A549 (cell line): ENCODE data around the gene ARL8B. TPM values are rescaled to one million over a fixed set of nuclear protein-coding genes. Genes with fewer than 3 reads are reported as not detected.
"Not testable (repeated sequence)": the region's sequence is repeated elsewhere in the genome, so short reads cannot be mapped to it uniquely, and the experiment has no call there.

Experiments used
- ATAC-seq, 2 experiments: fragments of 200-7000 bp in 1 of 2; fragments of >200 bp in 1 of 2; cut with Nextera tagmentation in 1 of 2; cut with Tn5 transposase in 1 of 2; 3 replicates each; pipeline versions ENCODE4 v1.8.0 to v1.9.1; 2018 to 2020; ENCODE audit warnings: mild to moderate bottlenecking in 1 of 2, moderate library complexity in 1 of 2
- CTCF ChIA-PET: fragments of 300-600 bp; sonication (Branson Sonifier 250); formaldehyde crosslinking; extraction: SDS; loops from one replicate; lab custom pipeline; 2021; ENCODE audit warnings: antibody characterized with exemption, inconsistent platforms; lab: Yijun Ruan, JAX
- POLR2A ChIA-PET: fragments of 350-600 bp; formaldehyde crosslinking; extraction: SDS; loops from one replicate; lab custom pipeline; 2021; ENCODE audit warnings: antibody characterized with exemption, inconsistent platforms; lab: Yijun Ruan, JAX
- DNase-seq, 2 experiments: peaks; one replicate each; pipeline versions ENCODE4 v3.0.0 to v3.0.0-alpha.2; 2011 to 2016; ENCODE audit warnings: low read depth in 1 of 2, low spot score in 1 of 2
- FAIRE-seq: peaks from 2 replicates; lab custom pipeline; 2011; peaks lifted over from hg19 to GRCh38; lab: Jason Lieb, UNC
- H3K27ac ChIP-seq, 2 experiments: fragments of >200 bp; sonication (Bioruptor Twin); formaldehyde crosslinking; 3 replicates each; pipeline ENCODE4 v1.5.1; 2016 to 2017
- H3K4me1 ChIP-seq: fragments of >200 bp; sonication (Bioruptor Twin); formaldehyde crosslinking; 3 replicates; pipeline ENCODE4 v1.6.1; 2016
- H3K4me2 ChIP-seq: fragments of >200 bp; sonication (Bioruptor Twin); formaldehyde crosslinking; 3 replicates; pipeline ENCODE4 v1.6.1; 2016
- H3K4me3 ChIP-seq: fragments of >200 bp; sonication (Bioruptor Twin); formaldehyde crosslinking; 3 replicates; pipeline ENCODE4 v1.5.1; 2016
- H3K9me3 ChIP-seq: fragments of >200 bp; sonication (Bioruptor Twin); formaldehyde crosslinking; 3 replicates; pipeline ENCODE4 v1.6.1; 2016
- BHLHE40 ChIP-seq: IDR thresholded peaks from 2 replicates; pipeline ENCODE4 v1.6.1; 2012; ENCODE audit warnings: low read depth, low read length, inconsistent platforms
- CBX2 ChIP-seq: fragments of 200-600 bp; sonication (generic); IDR thresholded peaks from 2 replicates; pipeline ENCODE4 v1.6.1; 2016; ENCODE audit warnings: low read depth, mild to moderate bottlenecking, borderline replicate concordance
- CBX8 ChIP-seq: fragments of 200-600 bp; sonication (generic); IDR thresholded peaks from 2 replicates; pipeline ENCODE4 v1.6.1; 2016
- CEBPB ChIP-seq, 2 experiments: fragments of >200 bp in 1 of 2; sonication (Bioruptor Twin) in 1 of 2; formaldehyde crosslinking in 1 of 2; IDR thresholded peaks; 2 replicates each; pipeline ENCODE4 v1.6.1; 2012 to 2016
- CHD2 ChIP-seq: fragments of 150-350 bp; IDR thresholded peaks from 2 replicates; pipeline ENCODE4 v1.6.1; 2014; ENCODE audit warnings: low read length; ENCODE audit not compliant: partially characterized antibody
- CHD4 ChIP-seq: fragments of 200-600 bp; sonication (generic); IDR thresholded peaks from 2 replicates; pipeline ENCODE4 v1.6.1; 2016; ENCODE audit warnings: antibody characterized with exemption, mild to moderate bottlenecking, borderline replicate concordance
- EHMT2 ChIP-seq: fragments of 200-600 bp; sonication (generic); IDR thresholded peaks from 2 replicates; pipeline ENCODE4 v1.6.1; 2016; ENCODE audit warnings: antibody characterized with exemption, low read depth, mild to moderate bottlenecking, moderate library complexity
- FOXS1 ChIP-seq: fragments of 250-450 bp; sonication (Bioruptor Pico); IDR thresholded peaks from 2 replicates; pipeline ENCODE4 v1.5.0; 2020; ENCODE audit warnings: mild to moderate bottlenecking, moderate library complexity
- HOXA7 ChIP-seq: fragments of 250-450 bp; sonication (Bioruptor Pico); IDR thresholded peaks from 2 replicates; pipeline ENCODE4 v1.5.0; 2020; ENCODE audit warnings: mild to moderate bottlenecking, moderate library complexity
- HOXB13 ChIP-seq: fragments of 250-450 bp; sonication (Bioruptor Pico); IDR thresholded peaks from 2 replicates; pipeline ENCODE4 v1.5.0; 2020; ENCODE audit warnings: low read depth, mild to moderate bottlenecking, moderate library complexity
- HOXB5 ChIP-seq: fragments of 250-450 bp; sonication (Bioruptor Pico); IDR thresholded peaks from 2 replicates; pipeline ENCODE4 v1.5.0; 2020; ENCODE audit warnings: mild to moderate bottlenecking, moderate library complexity
- KDM5A ChIP-seq: fragments of 200-600 bp; sonication (generic); IDR thresholded peaks from 2 replicates; pipeline ENCODE4 v1.6.1; 2016; ENCODE audit warnings: antibody characterized with exemption, mild to moderate bottlenecking
- MAFK ChIP-seq: fragments of 450-650 bp; IDR thresholded peaks from 2 replicates; pipeline ENCODE4 v1.6.1; 2014; ENCODE audit not compliant: partially characterized antibody
- MAZ ChIP-seq: fragments of 150-350 bp; IDR thresholded peaks from 2 replicates; pipeline ENCODE4 v1.6.1; 2014; ENCODE audit warnings: antibody characterized with exemption, low read depth, low read length, borderline replicate concordance
- MYC ChIP-seq: IDR thresholded peaks from 2 replicates; pipeline ENCODE4 v1.6.1; 2012; ENCODE audit warnings: mild to moderate bottlenecking, inconsistent platforms, low read length, improper control_type of control experiment, borderline replicate concordance
- NPAS2 ChIP-seq: fragments of 250-450 bp; sonication (Bioruptor Pico); IDR thresholded peaks from 2 replicates; pipeline ENCODE4 v1.8.0; 2022; ENCODE audit warnings: mild to moderate bottlenecking, moderate library complexity, borderline replicate concordance
- NR3C1 ChIP-seq: fragments of >200 bp; sonication (Bioruptor Twin); formaldehyde crosslinking; IDR thresholded peaks from 3 replicates; pipeline ENCODE4 v1.6.1; 2017
- POLR2A ChIP-seq: IDR thresholded peaks from 2 replicates; pipeline ENCODE4 v1.6.1; 2012; ENCODE audit warnings: mild to moderate bottlenecking, low read length
- RAD21 ChIP-seq, 2 experiments: fragments of >200 bp in 1 of 2; sonication (Bioruptor Twin) in 1 of 2; formaldehyde crosslinking in 1 of 2; IDR thresholded peaks in 1 of 2; conservative IDR thresholded peaks in 1 of 2; 2 replicates in 1 of 2; 3 replicates in 1 of 2; pipeline ENCODE4 v1.6.1; 2012 to 2018; ENCODE audit warnings: inconsistent platforms in 1 of 2
- RCOR1 ChIP-seq: fragments of 150-350 bp; IDR thresholded peaks from 2 replicates; pipeline ENCODE4 v1.6.1; 2014; ENCODE audit warnings: antibody characterized with exemption, low read length, low read depth
- RFX5 ChIP-seq: fragments of 450-650 bp; IDR thresholded peaks from 2 replicates; pipeline ENCODE4 v1.7.1; 2014; ENCODE audit warnings: antibody characterized with exemption, mild to moderate bottlenecking, moderate library complexity
- RNF2 ChIP-seq: fragments of 200-600 bp; sonication (generic); IDR thresholded peaks from 2 replicates; pipeline ENCODE4 v1.6.1; 2016; ENCODE audit warnings: low read depth, mild to moderate bottlenecking, antibody characterized with exemption, moderate library complexity, borderline replicate concordance
- SMC3 ChIP-seq: fragments of >200 bp; sonication (Bioruptor Twin); formaldehyde crosslinking; IDR thresholded peaks from 3 replicates; pipeline ENCODE4 v1.6.1; 2018; ENCODE audit warnings: inconsistent platforms
- SREBF2 ChIP-seq: fragments of 450-650 bp; IDR thresholded peaks from 2 replicates; pipeline ENCODE4 v1.6.1; 2014; ENCODE audit warnings: mild to moderate bottlenecking, moderate library complexity
- TP53 ChIP-seq: fragments of 250-450 bp; sonication (Bioruptor Pico); IDR thresholded peaks from 2 replicates; pipeline ENCODE4 v1.5.0; 2021; ENCODE audit warnings: mild to moderate bottlenecking, moderate library complexity
- ZC3H11A ChIP-seq: fragments of 450-650 bp; IDR thresholded peaks from 2 replicates; pipeline ENCODE4 v1.6.1; 2014; ENCODE audit warnings: antibody characterized with exemption, mild to moderate bottlenecking
- ZSCAN20 ChIP-seq: fragments of 250-450 bp; sonication (Bioruptor Pico); IDR thresholded peaks from 2 replicates; pipeline ENCODE4 v1.8.0; 2022; ENCODE audit warnings: mild to moderate bottlenecking, moderate library complexity
- WGBS: methylation state at CpG from one replicate; pipeline ENCODE4 v1.1.6; 2017; ENCODE audit errors: missing lambda C conversion rate; 5-methylcytosine and 5-hydroxymethylcytosine counted together
- polyA plus RNA-seq, 4 experiments: library from polyadenylated mRNA; depleted of rRNA in 3 of 4; stranded (reverse); fragments of >200 nt; fragmentation: RNase III in 1 of 4; extraction: RNeasy Plus Mini Kit Qiagen cat#74134 plus additional on column Dnase treatment in 1 of 4; gene quantifications; 2 replicates in 3 of 4; 3 replicates in 1 of 4; pipeline ENCODE4 v1.2.3, GENCODE V29; 2011 to 2017
- TF ChIP-seq, protein P1 (sequence below): IDR thresholded peaks from 2 replicates; pipeline ENCODE4 v1.6.1; 2012
- TF ChIP-seq, protein P2 (sequence below): fragments of 150-350 bp; IDR thresholded peaks from 2 replicates; pipeline ENCODE4 v1.6.1; 2014; ENCODE audit warnings: low read depth, mild to moderate bottlenecking, low read length
- TF ChIP-seq, protein P3 (sequence below): fragments of >200 bp; sonication (Bioruptor Twin); formaldehyde crosslinking; IDR thresholded peaks from 3 replicates; pipeline ENCODE4 v1.6.1; 2016
- TF ChIP-seq, protein P4 (sequence below): fragments of 450-650 bp; IDR thresholded peaks from 2 replicates; pipeline ENCODE4 v1.6.1; 2014; ENCODE audit warnings: antibody characterized with exemption

Gene ARL8B
- polyA plus RNA-seq, 2 of the 4 experiments (the other 2 are of a cell fraction), result 51.2 to 51.7 TPM

DNA sequence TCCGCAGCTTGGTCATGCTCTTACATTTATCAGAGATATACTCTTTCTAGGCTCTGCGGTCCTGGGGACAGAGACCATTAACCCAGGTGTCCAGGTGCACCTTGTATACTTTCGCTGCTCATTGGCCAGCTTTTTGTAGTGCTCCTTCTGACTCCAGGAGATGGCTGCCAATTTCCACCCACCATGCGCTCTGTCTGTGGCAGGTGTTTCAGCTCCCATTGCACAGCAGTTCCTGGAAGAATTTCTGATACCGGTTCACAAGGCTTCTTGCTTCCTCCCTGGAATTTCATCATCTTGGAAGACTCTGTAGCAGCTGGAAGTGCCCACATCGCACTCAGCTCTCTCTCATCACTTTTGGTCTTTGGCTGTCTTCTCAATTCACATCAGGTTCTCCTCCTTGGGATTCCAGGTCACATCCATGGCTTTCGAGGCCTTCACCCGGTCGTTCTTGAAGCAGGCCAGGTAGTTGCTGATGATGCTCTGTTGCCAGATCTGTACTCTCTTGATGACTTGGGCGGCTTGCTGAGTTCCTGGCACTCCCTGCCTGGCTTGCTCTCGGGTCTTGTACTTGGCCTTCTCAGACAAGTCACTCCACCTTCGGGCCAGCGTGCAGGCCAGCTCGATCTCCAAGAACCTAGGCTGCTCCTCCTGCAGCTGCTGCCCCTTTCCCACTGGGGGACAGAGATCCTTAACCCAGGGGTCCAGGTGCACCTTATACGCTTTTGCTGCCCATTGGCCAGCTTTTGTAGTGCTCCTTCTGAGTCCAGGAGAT lies 41.1 kb upstream of the ARL8B start:
- ATAC-seq (peak in 1 of 2 experiments; percentile 30; a peak in 1 of 6 replicates), DNase-seq (no peak), FAIRE-seq (no peak)
- ChIA-PET CTCF (no interaction called here), POLR2A (no interaction called here)
- no peaks in the 10 kb centered on the region for H3K9me3 ChIP-seq
- 70% methylated on average over 15 of the region's 15 CpGs for WGBS
- no peak overlapping the region for H3K4me2 ChIP-seq
- H3K4me1 ChIP-seq, result no peaks in the 10 kb centered on the region
- no peak overlapping the region for H3K4me3 ChIP-seq
- H3K27ac ChIP-seq, result no peak overlapping the region
- TF ChIP-seq CBX2, result no peak
- TF ChIP-seq TP53 (CRISPR knock-in tag), result no peak
- TF ChIP-seq KDM5A, result no peak
- no peak for TF ChIP-seq RAD21 (conservative IDR thresholded peaks at IDR 0.05 in 1 of 2, IDR thresholded peaks at IDR 0.05 in 1 of 2)
- TF ChIP-seq HOXB5, result no peak
- no peak for TF ChIP-seq NPAS2 (CRISPR knock-in tag)
- no peak for TF ChIP-seq EHMT2
- TF ChIP-seq CEBPB (IDR thresholded peaks at IDR 0.05), result no peak
- TF ChIP-seq RCOR1, result no peak
- no peak for TF ChIP-seq CHD4
- TF ChIP-seq CBX8, result no peak
- TF ChIP-seq NR3C1, result no peak
- no peak for TF ChIP-seq ZSCAN20 (CRISPR knock-in tag)
- no peak for TF ChIP-seq POLR2A

DNA sequence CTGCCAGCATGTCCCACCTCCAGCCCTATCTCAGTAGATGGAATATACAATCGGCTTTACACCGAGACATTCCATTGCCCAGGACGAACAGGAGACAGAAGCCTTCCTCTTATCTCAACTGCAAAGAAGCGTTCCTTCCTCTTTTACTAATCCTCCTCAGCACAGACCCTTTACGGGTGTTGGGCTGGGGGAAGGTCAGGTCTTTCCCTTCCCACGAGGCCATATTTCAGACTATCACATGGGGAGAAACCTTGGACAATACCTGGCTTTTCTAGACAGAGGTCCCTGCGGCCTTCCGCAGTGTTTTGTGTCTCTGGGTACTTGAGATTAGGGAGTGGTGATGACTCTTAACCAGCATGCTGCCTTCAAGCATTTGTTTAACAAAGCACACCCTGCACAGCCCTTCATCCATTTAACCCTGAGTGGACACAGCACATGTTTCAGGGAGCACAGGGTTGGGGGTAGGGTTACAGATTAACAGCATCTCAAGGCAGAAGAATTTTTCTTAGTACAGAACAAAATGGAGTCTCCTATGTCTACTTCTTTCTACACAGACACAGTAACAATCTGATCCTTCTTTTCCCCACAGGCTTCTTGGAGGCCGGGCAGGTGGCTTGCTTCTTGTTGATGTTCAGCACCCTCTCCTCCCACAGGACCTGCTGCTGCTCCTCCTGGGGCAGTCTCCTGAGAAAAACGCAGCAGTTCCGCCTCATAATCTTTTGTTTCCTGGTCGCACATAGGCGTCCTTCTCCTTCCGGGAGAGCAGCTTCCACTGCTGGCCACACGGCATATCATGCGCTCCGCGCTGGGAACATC lies 39.9 kb upstream of the ARL8B start:
- H3K27ac ChIP-seq, FAIRE-seq, POLR2A ChIA-PET, H3K9me3 ChIP-seq, H3K4me3 ChIP-seq, DNase-seq, H3K4me1 ChIP-seq, H3K4me2 ChIP-seq, CTCF ChIA-PET: not testable (repeated sequence)
- ATAC-seq, result peak; percentile 55 to 61; a peak in 4 of 6 replicates
- WGBS, result 78% methylated on average over 18 of the region's 18 CpGs

DNA sequence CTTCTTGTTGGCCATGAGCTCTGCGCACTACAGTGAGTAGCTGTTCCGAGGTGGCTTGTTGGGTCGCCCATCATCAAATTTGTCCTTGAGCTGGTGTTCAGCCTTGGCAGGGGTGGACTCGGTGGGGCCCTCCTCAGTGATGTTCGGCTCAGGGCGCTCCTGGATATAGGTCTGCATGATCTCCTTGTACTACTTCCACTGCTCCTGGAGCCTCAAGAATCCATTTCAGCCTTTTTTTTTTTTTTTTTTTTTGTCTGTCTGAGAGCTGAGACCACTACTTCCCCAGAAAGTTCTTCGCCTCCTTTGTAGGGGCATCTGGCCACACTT lies 39.3 kb upstream of the ARL8B start:
- POLR2A ChIA-PET, result no interaction called here
- Histone ChIP-seq H3K4me2 (no peak overlapping the region), H3K9me3 (no peaks in the 10 kb centered on the region), H3K27ac (no peak overlapping the region), H3K4me1 (no peaks in the 10 kb centered on the region), H3K4me3 (no peak overlapping the region)
- DNase-seq, result no peak
- TF ChIP-seq, protein P1, sequence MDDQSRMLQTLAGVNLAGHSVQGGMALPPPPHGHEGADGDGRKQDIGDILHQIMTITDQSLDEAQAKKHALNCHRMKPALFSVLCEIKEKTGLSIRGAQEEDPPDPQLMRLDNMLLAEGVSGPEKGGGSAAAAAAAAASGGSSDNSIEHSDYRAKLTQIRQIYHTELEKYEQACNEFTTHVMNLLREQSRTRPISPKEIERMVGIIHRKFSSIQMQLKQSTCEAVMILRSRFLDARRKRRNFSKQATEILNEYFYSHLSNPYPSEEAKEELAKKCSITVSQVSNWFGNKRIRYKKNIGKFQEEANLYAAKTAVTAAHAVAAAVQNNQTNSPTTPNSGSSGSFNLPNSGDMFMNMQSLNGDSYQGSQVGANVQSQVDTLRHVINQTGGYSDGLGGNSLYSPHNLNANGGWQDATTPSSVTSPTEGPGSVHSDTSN, result no peak
- TF ChIP-seq, protein P2, sequence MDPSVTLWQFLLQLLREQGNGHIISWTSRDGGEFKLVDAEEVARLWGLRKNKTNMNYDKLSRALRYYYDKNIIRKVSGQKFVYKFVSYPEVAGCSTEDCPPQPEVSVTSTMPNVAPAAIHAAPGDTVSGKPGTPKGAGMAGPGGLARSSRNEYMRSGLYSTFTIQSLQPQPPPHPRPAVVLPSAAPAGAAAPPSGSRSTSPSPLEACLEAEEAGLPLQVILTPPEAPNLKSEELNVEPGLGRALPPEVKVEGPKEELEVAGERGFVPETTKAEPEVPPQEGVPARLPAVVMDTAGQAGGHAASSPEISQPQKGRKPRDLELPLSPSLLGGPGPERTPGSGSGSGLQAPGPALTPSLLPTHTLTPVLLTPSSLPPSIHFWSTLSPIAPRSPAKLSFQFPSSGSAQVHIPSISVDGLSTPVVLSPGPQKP, result no peak
- TF ChIP-seq SREBF2 (no peak), MYC (no peak), CHD2 (no peak), MAFK (no peak), NPAS2 (CRISPR knock-in tag) (no peak), HOXB13 (CRISPR knock-in tag) (no peak), BHLHE40 (no peak), RNF2 (no peak), RFX5 (no peak), HOXA7 (CRISPR knock-in tag) (no peak), ZC3H11A (no peak), FOXS1 (no peak), MAZ (no peak), SMC3 (no peak)
- TF ChIP-seq, protein P3, sequence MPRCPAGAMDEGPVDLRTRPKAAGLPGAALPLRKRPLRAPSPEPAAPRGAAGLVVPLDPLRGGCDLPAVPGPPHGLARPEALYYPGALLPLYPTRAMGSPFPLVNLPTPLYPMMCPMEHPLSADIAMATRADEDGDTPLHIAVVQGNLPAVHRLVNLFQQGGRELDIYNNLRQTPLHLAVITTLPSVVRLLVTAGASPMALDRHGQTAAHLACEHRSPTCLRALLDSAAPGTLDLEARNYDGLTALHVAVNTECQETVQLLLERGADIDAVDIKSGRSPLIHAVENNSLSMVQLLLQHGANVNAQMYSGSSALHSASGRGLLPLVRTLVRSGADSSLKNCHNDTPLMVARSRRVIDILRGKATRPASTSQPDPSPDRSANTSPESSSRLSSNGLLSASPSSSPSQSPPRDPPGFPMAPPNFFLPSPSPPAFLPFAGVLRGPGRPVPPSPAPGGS, result no peak
- TF ChIP-seq, protein P4, sequence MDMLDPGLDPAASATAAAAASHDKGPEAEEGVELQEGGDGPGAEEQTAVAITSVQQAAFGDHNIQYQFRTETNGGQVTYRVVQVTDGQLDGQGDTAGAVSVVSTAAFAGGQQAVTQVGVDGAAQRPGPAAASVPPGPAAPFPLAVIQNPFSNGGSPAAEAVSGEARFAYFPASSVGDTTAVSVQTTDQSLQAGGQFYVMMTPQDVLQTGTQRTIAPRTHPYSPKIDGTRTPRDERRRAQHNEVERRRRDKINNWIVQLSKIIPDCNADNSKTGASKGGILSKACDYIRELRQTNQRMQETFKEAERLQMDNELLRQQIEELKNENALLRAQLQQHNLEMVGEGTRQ, result no peak
- no peak for FAIRE-seq
- CTCF ChIA-PET, result interaction anchor here (0.7 kb wide), 1 partner anchor 371 kb away, joined by 5 read pairs; no protein-coding TSS in a partner anchor
- 80% methylated on average over 7 of the region's 7 CpGs for WGBS
- ATAC-seq, result peak; percentile 20 to 37; a peak in 1 of 6 replicates
